Loucy (cell line): ENCODE results near the gene COL12A1.
A peak's percentile ranks its signal among the peaks of the same experiment; 100 is the strongest.

Experiments used
- EZH2phosphoT487 ChIP-seq: fragments of 200-600 bp; IDR thresholded peaks from 2 replicates; pipeline ENCODE4 v1.6.1; 2018; ENCODE audit warnings: antibody characterized with exemption, mild to moderate bottlenecking, moderate library complexity, borderline replicate concordance
- TF ChIP-seq, protein P1 (sequence below): fragments of 200-600 bp; sonication (generic); conservative IDR thresholded peaks from 2 replicates; pipeline ENCODE4 v1.5.1; 2014; ENCODE audit warnings: mild to moderate bottlenecking, antibody characterized with exemption, low read length

DNA sequence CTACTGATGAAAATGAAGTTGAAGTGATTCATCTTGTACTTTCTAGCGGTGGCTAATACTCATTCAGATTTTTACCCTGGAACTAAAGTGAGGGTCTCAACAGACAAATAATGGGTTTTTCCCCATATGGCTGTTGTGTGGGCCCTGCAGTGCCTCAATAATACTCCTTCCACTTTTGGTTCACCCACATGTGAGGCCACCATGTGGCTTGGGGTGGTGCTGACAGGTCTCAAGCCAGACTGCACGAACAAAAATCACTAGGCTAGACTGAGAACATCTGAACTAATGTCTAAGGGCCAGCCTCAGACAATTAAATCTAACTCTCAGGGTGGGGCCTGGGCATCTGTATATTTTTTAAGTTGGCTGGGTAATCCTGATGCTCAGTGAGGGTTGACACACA is 7.9 kb upstream of the COL12A1 start:
- TF ChIP-seq, protein P1, sequence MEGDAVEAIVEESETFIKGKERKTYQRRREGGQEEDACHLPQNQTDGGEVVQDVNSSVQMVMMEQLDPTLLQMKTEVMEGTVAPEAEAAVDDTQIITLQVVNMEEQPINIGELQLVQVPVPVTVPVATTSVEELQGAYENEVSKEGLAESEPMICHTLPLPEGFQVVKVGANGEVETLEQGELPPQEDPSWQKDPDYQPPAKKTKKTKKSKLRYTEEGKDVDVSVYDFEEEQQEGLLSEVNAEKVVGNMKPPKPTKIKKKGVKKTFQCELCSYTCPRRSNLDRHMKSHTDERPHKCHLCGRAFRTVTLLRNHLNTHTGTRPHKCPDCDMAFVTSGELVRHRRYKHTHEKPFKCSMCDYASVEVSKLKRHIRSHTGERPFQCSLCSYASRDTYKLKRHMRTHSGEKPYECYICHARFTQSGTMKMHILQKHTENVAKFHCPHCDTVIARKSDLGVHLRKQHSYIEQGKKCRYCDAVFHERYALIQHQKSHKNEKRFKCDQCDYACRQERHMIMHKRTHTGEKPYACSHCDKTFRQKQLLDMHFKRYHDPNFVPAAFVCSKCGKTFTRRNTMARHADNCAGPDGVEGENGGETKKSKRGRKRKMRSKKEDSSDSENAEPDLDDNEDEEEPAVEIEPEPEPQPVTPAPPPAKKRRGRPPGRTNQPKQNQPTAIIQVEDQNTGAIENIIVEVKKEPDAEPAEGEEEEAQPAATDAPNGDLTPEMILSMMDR = peak; percentile 38
- TF ChIP-seq EZH2phosphoT487 = no peak
